ENCODE data around the gene PANK1. TPM values are rescaled to one million over a fixed set of nuclear protein-coding genes. Genes with fewer than 3 reads are reported as not detected.
A peak's percentile ranks its signal among the peaks of the same experiment; 100 is the strongest.

PANK1 gene
- total RNA-seq (2022) (5.8 and 8.6 TPM in 2 replicates), Bru-seq, nascent RNA (percentile 57 among the genes with signal in this experiment), BruChase-seq, experiment 1, labeled RNA remaining after a 6-hour chase (percentile 41 among the genes with signal in this experiment), BruChase-seq, experiment 2, labeled RNA remaining after a 2-hour chase (percentile 52 among the genes with signal in this experiment)
- long read RNA-seq, full-length matches to known transcripts, result 3 of 8 reads
- long read RNA-seq, partial matches to known transcripts, result 0 of 8 reads
- long read RNA-seq, other reads (novel, unspliced or antisense), result 5 of 8 reads

GRCh38 chr10:89644967-89645741 lies at the start of gene PANK1:
Gene PANK1 (minus strand): TSS chr10:89645242. CDS start chr10:89644891, 351 bp downstream.
- Mint-ChIP-seq H3K27me3 (ENCODE audit: unreplicated experiment) (no peaks in the 10 kb centered on the region), H3K9me3 (ENCODE audit: low read depth, unreplicated experiment) (peaks cover 2% of the 10 kb centered on the region), H3K4me1 (ENCODE audit: low read depth, unreplicated experiment) (peaks cover 19% of the 10 kb centered on the region), H3K27ac (ENCODE audit: unreplicated experiment) (peak within 1 kb of the TSS; percentile 45), H3K4me3 (ENCODE audit: low read depth, unreplicated experiment) (no peak within 1 kb of the TSS), H3K36me3 (ENCODE audit: insufficient read depth, unreplicated experiment) (no peaks in the 10 kb centered on the region)
- intact Hi-C loops (cut with micrococcal nuclease; ENCODE audit: unreplicated experiment), result loop anchor here (2.0 to 5.0 kb wide), 2 partner anchors 56 to 218 kb away; partner anchors contain the start of gene KIF20B
- no TSS peak for BruUV-seq (replicated peaks)
- TF ChIP-seq, protein P1, sequence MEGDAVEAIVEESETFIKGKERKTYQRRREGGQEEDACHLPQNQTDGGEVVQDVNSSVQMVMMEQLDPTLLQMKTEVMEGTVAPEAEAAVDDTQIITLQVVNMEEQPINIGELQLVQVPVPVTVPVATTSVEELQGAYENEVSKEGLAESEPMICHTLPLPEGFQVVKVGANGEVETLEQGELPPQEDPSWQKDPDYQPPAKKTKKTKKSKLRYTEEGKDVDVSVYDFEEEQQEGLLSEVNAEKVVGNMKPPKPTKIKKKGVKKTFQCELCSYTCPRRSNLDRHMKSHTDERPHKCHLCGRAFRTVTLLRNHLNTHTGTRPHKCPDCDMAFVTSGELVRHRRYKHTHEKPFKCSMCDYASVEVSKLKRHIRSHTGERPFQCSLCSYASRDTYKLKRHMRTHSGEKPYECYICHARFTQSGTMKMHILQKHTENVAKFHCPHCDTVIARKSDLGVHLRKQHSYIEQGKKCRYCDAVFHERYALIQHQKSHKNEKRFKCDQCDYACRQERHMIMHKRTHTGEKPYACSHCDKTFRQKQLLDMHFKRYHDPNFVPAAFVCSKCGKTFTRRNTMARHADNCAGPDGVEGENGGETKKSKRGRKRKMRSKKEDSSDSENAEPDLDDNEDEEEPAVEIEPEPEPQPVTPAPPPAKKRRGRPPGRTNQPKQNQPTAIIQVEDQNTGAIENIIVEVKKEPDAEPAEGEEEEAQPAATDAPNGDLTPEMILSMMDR (IDR thresholded peaks at IDR 0.05; ENCODE audit: unreplicated experiment), result no peak
- CTCF ChIA-PET, result interaction anchor here (1.8 kb wide), 1 partner anchor 56 kb away, joined by 6 read pairs; the partner anchor contains the start of gene KIF20B
- peak; percentile 74 for DNase-seq

- no TSS peak for BruUV-seq (replicated peaks)
- Mint-ChIP-seq H3K27ac (ENCODE audit: unreplicated experiment) (no peak overlapping the region), H3K4me1 (ENCODE audit: low read depth, unreplicated experiment) (peaks cover 24% of the 10 kb centered on the region), H3K4me3 (ENCODE audit: low read depth, unreplicated experiment) (no peak overlapping the region), H3K27me3 (ENCODE audit: unreplicated experiment) (no peaks in the 10 kb centered on the region), H3K36me3 (ENCODE audit: insufficient read depth, unreplicated experiment) (no peaks in the 10 kb centered on the region), H3K9me3 (ENCODE audit: low read depth, unreplicated experiment) (no peaks in the 10 kb centered on the region)
- CTCF ChIA-PET, result no interaction called here
- DNase-seq, result no peak
- intact Hi-C loops (cut with micrococcal nuclease; ENCODE audit: unreplicated experiment), result no loop called here
- TF ChIP-seq, protein P1 (IDR thresholded peaks at IDR 0.05; ENCODE audit: unreplicated experiment), result no peak
These were observed 48.1 kb upstream of the PANK1 start for GRCh38 chr10:89693176-89693575.

DNA sequence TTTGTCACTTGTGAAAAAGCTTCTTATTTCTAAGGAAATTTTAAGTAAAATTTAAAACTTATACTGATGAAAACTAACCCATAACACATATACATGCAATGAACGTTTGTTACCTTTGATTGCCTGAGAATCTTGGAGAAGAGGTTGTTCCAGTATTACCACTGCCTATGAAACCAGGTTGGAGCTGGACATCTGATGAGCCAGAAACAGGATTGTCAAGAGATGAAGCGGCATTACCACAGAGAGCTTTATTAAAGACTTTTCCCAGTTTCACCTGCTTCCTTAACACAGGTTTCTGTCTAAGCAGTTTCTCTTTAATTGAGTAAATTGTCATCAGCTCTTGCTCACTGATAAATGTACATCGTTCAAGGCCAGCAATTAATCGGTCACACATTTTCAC lies 47.4 kb upstream of the PANK1 start:
- BruUV-seq (replicated peaks), result no TSS peak
- CTCF ChIA-PET, result interaction anchor here (0.5 kb wide), 1 partner anchor 319 kb away, joined by 3 read pairs; no protein-coding TSS in a partner anchor

DNA sequence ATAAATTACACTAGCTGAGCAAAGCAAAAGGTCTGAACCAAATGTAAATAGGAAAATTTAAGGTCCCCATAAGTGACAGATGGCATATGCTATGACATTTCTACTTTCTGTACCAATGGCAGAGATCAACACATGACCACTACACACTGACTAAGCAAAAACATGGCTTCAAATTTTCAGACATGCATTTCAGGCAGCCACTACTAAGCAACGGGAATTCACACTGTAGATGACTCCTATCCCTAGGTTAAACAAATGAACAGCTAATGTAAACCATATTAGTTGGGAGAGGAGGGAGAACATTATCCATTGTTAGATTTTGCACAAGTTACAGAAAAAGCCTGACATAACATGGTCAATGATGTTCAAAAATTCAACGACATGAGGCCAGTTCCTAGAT lies 45.0 kb upstream of the PANK1 start:
- no peak overlapping the region for H3K27ac Mint-ChIP-seq (ENCODE audit: unreplicated experiment)
- CTCF ChIA-PET, result no interaction called here
- TF ChIP-seq, protein P1 (IDR thresholded peaks at IDR 0.05; ENCODE audit: unreplicated experiment), result no peak
- intact Hi-C loops (cut with micrococcal nuclease; ENCODE audit: unreplicated experiment), result no loop called here
- H3K36me3 Mint-ChIP-seq (ENCODE audit: insufficient read depth, unreplicated experiment), result no peaks in the 10 kb centered on the region
- no TSS peak for BruUV-seq (replicated peaks)
- H3K27me3 Mint-ChIP-seq (ENCODE audit: unreplicated experiment), result no peaks in the 10 kb centered on the region
- H3K9me3 Mint-ChIP-seq (ENCODE audit: low read depth, unreplicated experiment), result no peaks in the 10 kb centered on the region
- DNase-seq, result no peak
- no peak overlapping the region for H3K4me3 Mint-ChIP-seq (ENCODE audit: low read depth, unreplicated experiment)
- H3K4me1 Mint-ChIP-seq (ENCODE audit: low read depth, unreplicated experiment), result peaks cover 2% of the 10 kb centered on the region

More for the DNA sequence above, 47.4 kb upstream of the PANK1 start:
- no peak for DNase-seq
- Mint-ChIP-seq H3K27me3 (ENCODE audit: unreplicated experiment) (no peaks in the 10 kb centered on the region), H3K4me3 (ENCODE audit: low read depth, unreplicated experiment) (no peak overlapping the region), H3K36me3 (ENCODE audit: insufficient read depth, unreplicated experiment) (no peaks in the 10 kb centered on the region), H3K27ac (ENCODE audit: unreplicated experiment) (no peak overlapping the region), H3K9me3 (ENCODE audit: low read depth, unreplicated experiment) (no peaks in the 10 kb centered on the region), H3K4me1 (ENCODE audit: low read depth, unreplicated experiment) (peaks cover 16% of the 10 kb centered on the region)
- TF ChIP-seq, protein P1 (IDR thresholded peaks at IDR 0.05; ENCODE audit: unreplicated experiment), result no peak
- intact Hi-C loops (cut with micrococcal nuclease; ENCODE audit: unreplicated experiment), result no loop called here

All from Calu3 (cell line).